ENCODE results near the gene TEX52. TPM values are rescaled to one million over a fixed set of nuclear protein-coding genes. Genes with fewer than 3 reads are reported as not detected.

The TEX52 gene
- total RNA-seq, 1 experiment from 2014 or later, result not detected

GRCh38 chr12:2826721-2827515 lies 29.9 kb downstream of the TEX52 start (continued):
- no peak for TF ChIP-seq RAD21 (IDR thresholded peaks at IDR 0.05; ENCODE audit: low read depth)
- no peak for TF ChIP-seq JUND (IDR thresholded peaks at IDR 0.05)

- BruUV-seq (replicated peaks), result no TSS peak
- intact Hi-C loops (cut with micrococcal nuclease), result no loop called here
- Histone ChIP-seq H3K9me3 (ENCODE audit: control insufficient read depth in 1 of 2, insufficient read depth in 1 of 2, low read depth in 1 of 2, low read length in 2 of 2) (no peaks in the 10 kb centered on the region), H3K4me3 (replicated peaks in 1 of 2; ENCODE audit: low read depth in 1 of 2, low read length in 2 of 2) (no peak overlapping the region), H3K27me3 (ENCODE audit: insufficient read depth, low read length) (no peaks in the 10 kb centered on the region), H3K79me2 (ENCODE audit: insufficient read depth, low read length) (no peaks in the 10 kb centered on the region), H3K36me3 (ENCODE audit: control insufficient read depth in 1 of 2, insufficient read depth in 2 of 2, low read length in 2 of 2) (peaks cover 16 to 41% of the 10 kb centered on the region in 2 experiments), H3K4me2 (ENCODE audit: low read length) (no peak overlapping the region), H3K9ac (ENCODE audit: low read length) (no peak overlapping the region), H3K27ac (ENCODE audit: low read depth, low read length) (no peak overlapping the region), H2AFZ (ENCODE audit: low read depth, low read length, poor library complexity, severe bottlenecking) (no peak overlapping the region), H4K20me1 (ENCODE audit: insufficient read depth) (no peaks in the 10 kb centered on the region), H3K4me1 (ENCODE audit: control insufficient read depth in 1 of 2, insufficient read depth in 2 of 2, low read length in 2 of 2) (no peaks in the 10 kb centered on the region), H3K9me2 (ENCODE audit: insufficient read depth) (no peaks in the 10 kb centered on the region)
- RAD21 ChIA-PET (ENCODE audit: low non-redundant PET in 1 of 2, low total read pairs in 2 of 2, uncharacterized antibody in 2 of 2, unreplicated experiment in 2 of 2), result no interaction called here
- TF ChIP-seq ZBTB33 (IDR thresholded peaks at IDR 0.05; ENCODE audit: extremely low read depth, insufficient replicate concordance, low read length), result no peak
- no peak for TF ChIP-seq CBX3 (IDR thresholded peaks at IDR 0.05; ENCODE audit: low read depth)
- no peak for TF ChIP-seq JUND (IDR thresholded peaks at IDR 0.05)
- no peak for TF ChIP-seq POLR2AphosphoS5 (IDR thresholded peaks at IDR 0.05; ENCODE audit: low read depth, low read length)
- TF ChIP-seq SP1 (IDR thresholded peaks at IDR 0.05; ENCODE audit: low read depth), result no peak
- no peak for TF ChIP-seq RAD21 (IDR thresholded peaks at IDR 0.05; ENCODE audit: low read depth)
- TF ChIP-seq SRF (IDR thresholded peaks at IDR 0.05; ENCODE audit: low read depth), result no peak
- CTCF ChIA-PET, result no interaction called here
- POLR2A ChIA-PET, result interaction anchor here (1.3 kb wide), 1 partner anchor 30 kb away, joined by 3 read pairs; no protein-coding TSS in a partner anchor
- no peak for DNase-seq (ENCODE audit: low read depth, low spot score)
- no peak for ATAC-seq
Measured at GRCh38 chr12:2826036-2826435, 30.8 kb downstream of the TEX52 start.

Measured in HCT116 (cell line).